ENCODE data around the gene FZD4.
"Not testable (repeated sequence)": the region's sequence is repeated elsewhere in the genome, so short reads cannot be mapped to it uniquely, and the experiment has no call there.

The FZD4 gene

GRCh38 chr11:86952221-86952875 lies 2.8 kb downstream of the FZD4 start:
- DNase-seq = no peak
- no peaks in the 10 kb centered on the region for H3K9me3 Mint-ChIP-seq
- H3K27ac Mint-ChIP-seq = no peak overlapping the region
- peaks cover 17% of the 10 kb centered on the region for H3K4me1 Mint-ChIP-seq
- H3K4me3 Mint-ChIP-seq = no peak overlapping the region
- H3K27me3 Mint-ChIP-seq = peaks cover 78% of the 10 kb centered on the region
- CTCF ChIA-PET = no interaction called here
- no peaks in the 10 kb centered on the region for H3K36me3 Mint-ChIP-seq

GRCh38 chr11:86951706-86952105 lies 3.5 kb downstream of the FZD4 start:
- CTCF ChIA-PET = no interaction called here
- Mint-ChIP-seq H3K4me1 (peaks cover 15% of the 10 kb centered on the region), H3K4me3 (no peak overlapping the region), H3K9me3 (no peaks in the 10 kb centered on the region), H3K27ac (no peak overlapping the region), H3K27me3 (peaks cover 77% of the 10 kb centered on the region), H3K36me3 (no peaks in the 10 kb centered on the region)
- DNase-seq = no peak

- Mint-ChIP-seq H3K36me3 (no peaks in the 10 kb centered on the region), H3K9me3 (no peaks in the 10 kb centered on the region), H3K27ac (no peak overlapping the region), H3K4me1 (peaks cover 7% of the 10 kb centered on the region), H3K27me3 (peaks cover 66% of the 10 kb centered on the region), H3K4me3 (no peak overlapping the region)
- DNase-seq = no peak
- CTCF ChIA-PET = no interaction called here
These were observed 4.6 kb downstream of the FZD4 start for GRCh38 chr11:86950661-86950995.

DNA sequence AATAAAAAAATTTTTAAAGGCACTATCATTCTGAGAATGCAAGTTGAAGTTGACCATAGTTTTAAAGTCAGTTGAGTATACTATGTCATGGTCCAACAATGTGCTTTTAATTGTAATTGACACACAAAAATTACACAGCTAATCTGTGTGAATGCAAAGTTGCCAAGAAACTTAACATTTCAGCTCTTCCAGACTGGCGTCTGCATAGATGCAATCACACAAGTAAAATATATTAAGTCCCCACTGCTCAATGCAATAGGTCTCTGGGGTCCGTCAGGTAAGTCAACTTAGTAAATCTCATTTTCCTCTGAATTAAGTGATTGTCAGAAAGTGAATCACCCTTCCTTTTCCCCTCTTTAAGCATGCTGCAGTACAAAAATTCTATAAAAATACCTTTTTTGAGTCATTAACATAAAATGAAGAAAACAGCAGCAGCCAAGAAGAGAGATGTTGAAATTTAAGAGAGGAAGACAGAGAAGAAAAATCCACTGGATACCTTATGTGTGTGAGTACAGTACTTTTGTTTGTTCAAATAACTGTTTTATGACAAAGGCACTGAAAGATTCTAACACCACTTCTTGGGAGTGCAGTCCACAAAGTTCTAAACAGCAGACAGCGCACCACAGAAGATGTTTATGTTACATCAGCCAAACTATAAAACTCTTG lies 5.1 kb downstream of the FZD4 start:
- Mint-ChIP-seq H3K4me3 (no peak overlapping the region), H3K27ac (no peak overlapping the region), H3K4me1 (peaks cover 5% of the 10 kb centered on the region), H3K9me3 (no peaks in the 10 kb centered on the region), H3K27me3 (peaks cover 62% of the 10 kb centered on the region), H3K36me3 (no peaks in the 10 kb centered on the region)
- no peak for DNase-seq
- CTCF ChIA-PET = interaction anchor here (0.8 kb wide), 1 partner anchor 11 kb away, joined by 3 read pairs; no protein-coding TSS in a partner anchor

- no peak for DNase-seq
- Mint-ChIP-seq H3K4me3 (no peak overlapping the region), H3K36me3 (no peaks in the 10 kb centered on the region), H3K9me3 (no peaks in the 10 kb centered on the region), H3K27ac (no peak overlapping the region), H3K4me1 (no peaks in the 10 kb centered on the region), H3K27me3 (peaks cover 48% of the 10 kb centered on the region)
- CTCF ChIA-PET = interaction anchor here (2.0 kb wide), 1 partner anchor 10 kb away, joined by 8 read pairs; no protein-coding TSS in a partner anchor
These were observed 6.5 kb downstream of the FZD4 start for GRCh38 chr11:86948733-86949132.

GRCh38 chr11:86947541-86947940 lies 7.7 kb downstream of the FZD4 start:
- Mint-ChIP-seq H3K4me1 (no peaks in the 10 kb centered on the region), H3K4me3 (no peak overlapping the region), H3K27ac (no peak overlapping the region), H3K9me3 (no peaks in the 10 kb centered on the region), H3K36me3 (no peaks in the 10 kb centered on the region), H3K27me3 (peaks cover 39% of the 10 kb centered on the region)
- CTCF ChIA-PET = interaction anchor here (1.0 to 2.0 kb wide), 2 partner anchors 9 to 474 kb away, joined by 3 to 8 read pairs; no protein-coding TSS in a partner anchor
- no peak for DNase-seq

DNA sequence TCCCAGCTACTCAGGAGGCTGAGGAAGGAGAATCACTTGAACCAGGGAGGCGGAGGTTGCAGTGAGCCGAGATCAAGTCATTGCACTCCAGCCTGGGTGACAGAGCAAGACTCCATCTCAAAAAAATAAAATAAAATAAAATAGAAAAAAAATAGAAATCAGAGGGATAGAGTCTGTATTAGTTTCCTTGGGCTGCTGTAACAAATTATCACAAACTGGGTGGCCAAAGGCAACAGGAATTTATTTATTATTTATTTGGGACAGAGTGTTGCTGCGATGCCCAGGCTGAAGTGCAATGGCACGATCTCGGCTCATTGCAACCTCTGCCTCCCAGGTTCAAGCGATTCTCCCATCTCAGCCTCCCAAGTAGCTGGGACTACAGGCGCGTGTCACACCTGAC lies 11.7 kb downstream of the FZD4 start:
- H3K4me1 Mint-ChIP-seq, H3K36me3 Mint-ChIP-seq, H3K4me3 Mint-ChIP-seq, H3K27ac Mint-ChIP-seq, H3K9me3 Mint-ChIP-seq, DNase-seq: not testable (repeated sequence)
- CTCF ChIA-PET = interaction anchor here (0.9 to 2.0 kb wide), 2 partner anchors 16 to 478 kb away, joined by 5 to 6 read pairs; no protein-coding TSS in a partner anchor
- peaks cover 12% of the 10 kb centered on the region for H3K27me3 Mint-ChIP-seq

DNA sequence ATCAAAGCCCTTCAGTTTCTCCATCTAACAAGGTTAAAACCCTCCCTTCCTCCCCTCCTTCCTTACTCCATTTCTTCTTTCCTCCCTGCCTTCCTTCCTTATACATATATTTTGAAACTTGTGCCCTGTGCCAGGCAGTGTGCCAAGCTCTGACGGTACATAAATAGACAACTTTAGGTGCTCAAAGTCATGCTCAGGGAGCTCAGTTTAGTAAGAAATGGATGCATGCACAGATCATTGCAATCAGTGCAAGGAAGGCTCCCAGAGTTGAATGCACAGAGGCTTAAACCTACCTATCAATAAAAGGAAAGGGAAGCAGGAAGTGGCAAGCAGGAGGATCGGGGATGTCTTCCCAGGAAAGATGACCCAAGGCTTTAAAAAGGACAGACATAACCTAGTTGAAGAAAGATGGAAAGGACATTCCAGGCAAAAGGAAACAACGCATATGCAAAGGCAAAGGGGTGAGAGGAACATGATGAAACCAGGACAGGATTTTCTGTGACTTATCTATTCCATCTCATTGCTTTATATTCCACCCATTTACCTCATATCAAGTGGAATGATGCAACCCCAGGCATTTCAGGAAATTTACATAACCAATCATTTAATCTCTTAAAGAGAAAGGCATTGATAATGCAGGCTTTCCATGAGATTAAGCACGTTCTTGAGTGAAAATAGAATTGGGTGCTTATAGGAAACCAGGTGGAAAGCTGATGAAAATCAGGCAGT lies 13.2 kb downstream of the FZD4 start:
- H3K9me3 Mint-ChIP-seq = no peaks in the 10 kb centered on the region
- peaks cover 9% of the 10 kb centered on the region for H3K27me3 Mint-ChIP-seq
- CTCF ChIA-PET = interaction anchor here (1.1 to 2.0 kb wide), 2 partner anchors 347 to 479 kb away, joined by 3 to 6 read pairs; no protein-coding TSS in a partner anchor
- H3K36me3 Mint-ChIP-seq = no peaks in the 10 kb centered on the region
- H3K27ac Mint-ChIP-seq = no peak overlapping the region
- H3K4me3 Mint-ChIP-seq = no peak overlapping the region
- no peaks in the 10 kb centered on the region for H3K4me1 Mint-ChIP-seq
- no peak for DNase-seq

- H3K4me3 Mint-ChIP-seq = no peak overlapping the region
- no peak for DNase-seq
- no peaks in the 10 kb centered on the region for H3K36me3 Mint-ChIP-seq
- H3K27me3 Mint-ChIP-seq = peaks cover 8% of the 10 kb centered on the region
- H3K4me1 Mint-ChIP-seq = no peaks in the 10 kb centered on the region
- H3K27ac Mint-ChIP-seq = no peak overlapping the region
- H3K9me3 Mint-ChIP-seq = no peaks in the 10 kb centered on the region
- CTCF ChIA-PET = interaction anchor here (4.1 kb wide), 1 partner anchor 348 kb away, joined by 21 read pairs; no protein-coding TSS in a partner anchor
These were observed 13.9 kb downstream of the FZD4 start for GRCh38 chr11:86941077-86941870.

GRCh38 chr11:86940122-86940777 lies 14.9 kb downstream of the FZD4 start:
- Mint-ChIP-seq H3K36me3 (no peaks in the 10 kb centered on the region), H3K4me1 (no peaks in the 10 kb centered on the region), H3K27ac (no peak overlapping the region), H3K9me3 (no peaks in the 10 kb centered on the region), H3K27me3 (peaks cover 8% of the 10 kb centered on the region), H3K4me3 (no peak overlapping the region)
- no peak for DNase-seq
- CTCF ChIA-PET = interaction anchor here (1.0 to 4.1 kb wide), 9 partner anchors 7 to 481 kb away, joined by 3 to 21 read pairs (median 7); partner anchors contain the start of gene TMEM135

- no peak overlapping the region for H3K4me3 Mint-ChIP-seq
- no peaks in the 10 kb centered on the region for H3K36me3 Mint-ChIP-seq
- CTCF ChIA-PET = interaction anchor here (0.6 to 4.1 kb wide), 19 partner anchors 9 to 482 kb away, joined by 3 to 21 read pairs (median 3); partner anchors contain the start of gene TMEM135
- no peaks in the 10 kb centered on the region for H3K4me1 Mint-ChIP-seq
- H3K9me3 Mint-ChIP-seq = no peaks in the 10 kb centered on the region
- DNase-seq = no peak
- peaks cover 8% of the 10 kb centered on the region for H3K27me3 Mint-ChIP-seq
- H3K27ac Mint-ChIP-seq = no peak overlapping the region
These were observed 16.0 kb downstream of the FZD4 start for GRCh38 chr11:86938900-86939880.

DNA sequence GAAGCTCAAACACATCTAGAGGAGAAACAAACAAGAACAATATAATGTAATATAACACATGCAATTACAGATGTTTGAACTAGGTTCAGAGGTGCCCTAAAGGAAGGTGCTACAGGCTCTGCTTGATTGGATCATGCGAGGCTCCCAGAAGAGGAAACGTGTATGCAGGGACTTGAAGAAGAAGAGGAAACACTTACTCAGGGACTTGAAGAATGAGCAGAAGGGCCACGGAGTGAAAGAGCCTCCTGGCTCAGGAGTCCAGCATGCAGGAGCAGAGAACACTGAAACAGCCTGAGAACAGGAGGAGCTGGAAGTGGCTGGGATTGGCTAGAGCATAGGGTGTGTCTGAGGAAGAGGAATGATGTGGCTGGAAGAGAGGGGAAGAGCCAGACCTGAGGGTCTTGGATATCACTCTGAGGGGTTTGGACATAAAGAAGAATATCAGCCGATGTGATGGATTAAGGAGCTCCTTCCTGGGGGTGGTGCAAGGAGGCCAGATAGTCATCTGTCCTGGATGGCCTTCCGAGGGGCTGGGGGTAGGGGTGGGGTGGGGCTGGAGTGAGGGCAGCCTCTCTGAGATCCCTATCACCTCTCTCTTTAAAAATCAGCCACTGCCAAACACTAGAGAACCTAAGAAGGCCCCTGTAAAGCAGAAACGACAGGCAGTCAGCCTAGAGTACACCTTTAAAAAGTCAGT lies 16.8 kb downstream of the FZD4 start:
- H3K4me3 Mint-ChIP-seq = no peak overlapping the region
- H3K36me3 Mint-ChIP-seq = no peaks in the 10 kb centered on the region
- H3K27ac Mint-ChIP-seq = no peak overlapping the region

More for the DNA sequence above, 16.8 kb downstream of the FZD4 start:
- Mint-ChIP-seq H3K9me3 (no peaks in the 10 kb centered on the region), H3K27me3 (peaks cover 8% of the 10 kb centered on the region), H3K4me1 (no peaks in the 10 kb centered on the region)
- no peak for DNase-seq
- CTCF ChIA-PET = interaction anchor here (0.9 to 4.1 kb wide), 12 partner anchors 8 to 483 kb away, joined by 3 to 21 read pairs (median 5); no protein-coding TSS in a partner anchor
